HEK293 (cell line): ENCODE measurements around the gene FLT4.

Source experiments
- CTCF ChIA-PET: fragments of 350-600 bp; formaldehyde crosslinking; extraction: SDS; loops from one replicate; lab custom pipeline; 2021; ENCODE audit warnings: antibody characterized with exemption; lab: Yijun Ruan, JAX
- POLR2A ChIA-PET: fragments of 300-600 bp; formaldehyde crosslinking; extraction: SDS; loops from one replicate; lab custom pipeline; 2020; ENCODE audit warnings: antibody characterized with exemption, inconsistent platforms; lab: Yijun Ruan, JAX
- H3K27ac ChIP-seq: fragments of 200-500 bp; sonication (Bioruptor generic); 2 replicates; pipeline ENCODE4 v1.5.1; 2014; ENCODE audit warnings: low read depth, low read length, control low read depth, inconsistent platforms; ENCODE audit errors: extremely low read depth
- H3K36me3 ChIP-seq, 2 experiments: fragments of 200-500 bp in 1 of 2; sonication (Bioruptor generic) in 1 of 2; 1 replicate in 1 of 2; 2 replicates in 1 of 2; pipeline ENCODE4 v1.5.1; 2014 to 2017; ENCODE audit warnings: inconsistent platforms in 2 of 2, low read length in 2 of 2; ENCODE audit not compliant: control insufficient read depth in 2 of 2, insufficient read depth in 1 of 2
- H3K4me1 ChIP-seq: fragments of 200-500 bp; sonication (Bioruptor generic); 2 replicates; pipeline ENCODE4 v1.5.1; 2014; ENCODE audit warnings: mild to moderate bottlenecking, low read length, inconsistent platforms; ENCODE audit not compliant: control insufficient read depth, insufficient read depth
- H3K4me3 ChIP-seq: 2 replicates; pipeline ENCODE4 v1.5.1; 2011; ENCODE audit warnings: low read depth, mild to moderate bottlenecking, control low read depth, low read length, moderate library complexity
- H3K9me3 ChIP-seq: fragments of 200-500 bp; sonication (Bioruptor generic); 2 replicates; pipeline ENCODE4 v1.5.1; 2014; ENCODE audit warnings: low read depth, low read length, inconsistent platforms; ENCODE audit not compliant: control insufficient read depth, insufficient read depth
- EGR2 ChIP-seq: fragments of 450-650 bp; formaldehyde crosslinking; IDR thresholded peaks from 2 replicates; pipeline ENCODE4 v1.5.1; 2016; ENCODE audit warnings: low read depth, missing biosample characterization, missing genetic modification characterization
- PRDM1 ChIP-seq: fragments of 450-650 bp; formaldehyde crosslinking; IDR thresholded peaks from 2 replicates; pipeline ENCODE4; 2016; ENCODE audit warnings: missing biosample characterization, missing genetic modification characterization
- SCRT2 ChIP-seq: fragments of 450-650 bp; formaldehyde crosslinking; IDR thresholded peaks from 2 replicates; pipeline ENCODE4 v1.5.1; 2016; ENCODE audit warnings: missing biosample characterization, missing genetic modification characterization
- TRIM28 ChIP-seq: IDR thresholded peaks from 2 replicates; pipeline ENCODE4 v1.6.1; 2011; ENCODE audit warnings: low read length, control low read depth, borderline replicate concordance
- ZBTB20 ChIP-seq: fragments of 450-650 bp; formaldehyde crosslinking; IDR thresholded peaks from 2 replicates; pipeline ENCODE4 v1.5.1; 2016; ENCODE audit warnings: missing biosample characterization, missing genetic modification characterization
- ZFHX2 ChIP-seq: fragments of 450-650 bp; formaldehyde crosslinking; conservative IDR thresholded peaks from 2 replicates; pipeline ENCODE4 v1.5.1; 2016; ENCODE audit warnings: missing biosample characterization, missing genetic modification characterization
- ZFP37 ChIP-seq: fragments of 450-650 bp; formaldehyde crosslinking; IDR thresholded peaks from 2 replicates; pipeline ENCODE4 v1.5.1; 2016; ENCODE audit warnings: missing biosample characterization, missing genetic modification characterization
- ZFP69B ChIP-seq: fragments of 450-650 bp; formaldehyde crosslinking; IDR thresholded peaks from 2 replicates; pipeline ENCODE4 v1.5.1; 2016; ENCODE audit warnings: missing biosample characterization, missing genetic modification characterization
- ZNF146 ChIP-seq: fragments of 450-650 bp; formaldehyde crosslinking; IDR thresholded peaks from 2 replicates; pipeline ENCODE4 v1.5.1; 2016; ENCODE audit warnings: missing biosample characterization, missing genetic modification characterization
- ZNF302 ChIP-seq: fragments of 450-650 bp; formaldehyde crosslinking; IDR thresholded peaks from 2 replicates; pipeline ENCODE4 v1.5.1; 2016; ENCODE audit warnings: missing biosample characterization, missing genetic modification characterization, low read depth
- ZNF366 ChIP-seq: fragments of 450-650 bp; formaldehyde crosslinking; conservative IDR thresholded peaks from 2 replicates; pipeline ENCODE4 v1.5.1; 2016; ENCODE audit warnings: missing biosample characterization, missing genetic modification characterization
- ZNF37A ChIP-seq: fragments of 450-650 bp; IDR thresholded peaks from 2 replicates; pipeline ENCODE4 v1.5.1; 2018; ENCODE audit warnings: missing biosample characterization, missing genetic modification characterization
- ZNF394 ChIP-seq: fragments of 450-650 bp; formaldehyde crosslinking; IDR thresholded peaks from 2 replicates; pipeline ENCODE4 v1.5.1; 2016; ENCODE audit warnings: missing biosample characterization, missing genetic modification characterization, mild to moderate bottlenecking, moderate library complexity, borderline replicate concordance
- ZNF610 ChIP-seq: fragments of 450-650 bp; formaldehyde crosslinking; IDR thresholded peaks from 2 replicates; pipeline ENCODE4 v1.5.1; 2016; ENCODE audit warnings: missing biosample characterization, missing genetic modification characterization, borderline replicate concordance
- ZNF621 ChIP-seq: fragments of 450-650 bp; formaldehyde crosslinking; IDR thresholded peaks from 2 replicates; pipeline ENCODE4 v1.5.1; 2017; ENCODE audit warnings: missing biosample characterization, missing genetic modification characterization
- ZNF670 ChIP-seq: fragments of 450-650 bp; formaldehyde crosslinking; IDR thresholded peaks from 2 replicates; pipeline ENCODE4 v1.5.1; 2016; ENCODE audit warnings: missing biosample characterization, missing genetic modification characterization, low read depth
- TF ChIP-seq, protein P1 (sequence below): fragments of 450-650 bp; formaldehyde crosslinking; IDR thresholded peaks from 2 replicates; pipeline ENCODE4 v1.5.1; 2017; ENCODE audit warnings: missing biosample characterization, missing genetic modification characterization
- TF ChIP-seq, protein P2 (sequence below): fragments of 450-650 bp; formaldehyde crosslinking; IDR thresholded peaks from 2 replicates; pipeline ENCODE4 v1.5.1; 2016; ENCODE audit warnings: missing biosample characterization, missing genetic modification characterization
- TF ChIP-seq, protein P3 (sequence below): fragments of 450-650 bp; formaldehyde crosslinking; IDR thresholded peaks from 2 replicates; pipeline ENCODE4 v1.5.1; 2016; ENCODE audit warnings: missing biosample characterization, missing genetic modification characterization

FLT4 gene

GRCh38 chr5:180630426-180630825 lies 19.0 kb downstream of the FLT4 start:
- H3K9me3 ChIP-seq: no peaks in the 10 kb centered on the region
- no peaks in the 10 kb centered on the region for H3K36me3 ChIP-seq
- ChIA-PET POLR2A (no interaction called here), CTCF (no interaction called here)
- no peak overlapping the region for H3K27ac ChIP-seq
- no peaks in the 10 kb centered on the region for H3K4me1 ChIP-seq
- TF ChIP-seq ZNF610 (tag by site-specific recombination): no peak
- no peak for TF ChIP-seq ZNF146 (tag by site-specific recombination)
- TF ChIP-seq, protein P1, sequence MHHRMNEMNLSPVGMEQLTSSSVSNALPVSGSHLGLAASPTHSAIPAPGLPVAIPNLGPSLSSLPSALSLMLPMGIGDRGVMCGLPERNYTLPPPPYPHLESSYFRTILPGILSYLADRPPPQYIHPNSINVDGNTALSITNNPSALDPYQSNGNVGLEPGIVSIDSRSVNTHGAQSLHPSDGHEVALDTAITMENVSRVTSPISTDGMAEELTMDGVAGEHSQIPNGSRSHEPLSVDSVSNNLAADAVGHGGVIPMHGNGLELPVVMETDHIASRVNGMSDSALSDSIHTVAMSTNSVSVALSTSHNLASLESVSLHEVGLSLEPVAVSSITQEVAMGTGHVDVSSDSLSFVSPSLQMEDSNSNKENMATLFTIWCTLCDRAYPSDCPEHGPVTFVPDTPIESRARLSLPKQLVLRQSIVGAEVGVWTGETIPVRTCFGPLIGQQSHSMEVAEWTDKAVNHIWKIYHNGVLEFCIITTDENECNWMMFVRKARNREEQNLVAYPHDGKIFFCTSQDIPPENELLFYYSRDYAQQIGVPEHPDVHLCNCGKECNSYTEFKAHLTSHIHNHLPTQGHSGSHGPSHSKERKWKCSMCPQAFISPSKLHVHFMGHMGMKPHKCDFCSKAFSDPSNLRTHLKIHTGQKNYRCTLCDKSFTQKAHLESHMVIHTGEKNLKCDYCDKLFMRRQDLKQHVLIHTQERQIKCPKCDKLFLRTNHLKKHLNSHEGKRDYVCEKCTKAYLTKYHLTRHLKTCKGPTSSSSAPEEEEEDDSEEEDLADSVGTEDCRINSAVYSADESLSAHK (tag by site-specific recombination): no peak
- TF ChIP-seq ZNF621 (tag by site-specific recombination): no peak
- TF ChIP-seq ZNF302: no peak
- no peak for TF ChIP-seq ZNF37A (tag by site-specific recombination)
- no peak for TF ChIP-seq ZFP37
- no peak for TF ChIP-seq ZNF394 (tag by site-specific recombination)
- TF ChIP-seq ZNF670 (tag by site-specific recombination): no peak
- TF ChIP-seq EGR2 (tag by site-specific recombination): no peak
- no peak overlapping the region for H3K4me3 ChIP-seq

GRCh38 chr5:180629831-180630382 lies 19.5 kb downstream of the FLT4 start:
- no peak overlapping the region for H3K27ac ChIP-seq
- no peaks in the 10 kb centered on the region for H3K36me3 ChIP-seq
- no peaks in the 10 kb centered on the region for H3K4me1 ChIP-seq
- CTCF ChIA-PET: no interaction called here
- TF ChIP-seq, protein P2, sequence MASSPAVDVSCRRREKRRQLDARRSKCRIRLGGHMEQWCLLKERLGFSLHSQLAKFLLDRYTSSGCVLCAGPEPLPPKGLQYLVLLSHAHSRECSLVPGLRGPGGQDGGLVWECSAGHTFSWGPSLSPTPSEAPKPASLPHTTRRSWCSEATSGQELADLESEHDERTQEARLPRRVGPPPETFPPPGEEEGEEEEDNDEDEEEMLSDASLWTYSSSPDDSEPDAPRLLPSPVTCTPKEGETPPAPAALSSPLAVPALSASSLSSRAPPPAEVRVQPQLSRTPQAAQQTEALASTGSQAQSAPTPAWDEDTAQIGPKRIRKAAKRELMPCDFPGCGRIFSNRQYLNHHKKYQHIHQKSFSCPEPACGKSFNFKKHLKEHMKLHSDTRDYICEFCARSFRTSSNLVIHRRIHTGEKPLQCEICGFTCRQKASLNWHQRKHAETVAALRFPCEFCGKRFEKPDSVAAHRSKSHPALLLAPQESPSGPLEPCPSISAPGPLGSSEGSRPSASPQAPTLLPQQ (tag by site-specific recombination): no peak
- TF ChIP-seq SCRT2 (tag by site-specific recombination): 0 out of 2 replicates have a peak, but pooled peaks have one; percentile 10
- TF ChIP-seq PRDM1: no peak
- 0 out of 2 replicates have a peak, but pooled peaks have one; percentile 15 for TF ChIP-seq ZFHX2 (tag by site-specific recombination)
- TF ChIP-seq ZFP69B (tag by site-specific recombination): no peak
- no peak overlapping the region for H3K4me3 ChIP-seq
- H3K9me3 ChIP-seq: no peaks in the 10 kb centered on the region
- POLR2A ChIA-PET: no interaction called here

DNA sequence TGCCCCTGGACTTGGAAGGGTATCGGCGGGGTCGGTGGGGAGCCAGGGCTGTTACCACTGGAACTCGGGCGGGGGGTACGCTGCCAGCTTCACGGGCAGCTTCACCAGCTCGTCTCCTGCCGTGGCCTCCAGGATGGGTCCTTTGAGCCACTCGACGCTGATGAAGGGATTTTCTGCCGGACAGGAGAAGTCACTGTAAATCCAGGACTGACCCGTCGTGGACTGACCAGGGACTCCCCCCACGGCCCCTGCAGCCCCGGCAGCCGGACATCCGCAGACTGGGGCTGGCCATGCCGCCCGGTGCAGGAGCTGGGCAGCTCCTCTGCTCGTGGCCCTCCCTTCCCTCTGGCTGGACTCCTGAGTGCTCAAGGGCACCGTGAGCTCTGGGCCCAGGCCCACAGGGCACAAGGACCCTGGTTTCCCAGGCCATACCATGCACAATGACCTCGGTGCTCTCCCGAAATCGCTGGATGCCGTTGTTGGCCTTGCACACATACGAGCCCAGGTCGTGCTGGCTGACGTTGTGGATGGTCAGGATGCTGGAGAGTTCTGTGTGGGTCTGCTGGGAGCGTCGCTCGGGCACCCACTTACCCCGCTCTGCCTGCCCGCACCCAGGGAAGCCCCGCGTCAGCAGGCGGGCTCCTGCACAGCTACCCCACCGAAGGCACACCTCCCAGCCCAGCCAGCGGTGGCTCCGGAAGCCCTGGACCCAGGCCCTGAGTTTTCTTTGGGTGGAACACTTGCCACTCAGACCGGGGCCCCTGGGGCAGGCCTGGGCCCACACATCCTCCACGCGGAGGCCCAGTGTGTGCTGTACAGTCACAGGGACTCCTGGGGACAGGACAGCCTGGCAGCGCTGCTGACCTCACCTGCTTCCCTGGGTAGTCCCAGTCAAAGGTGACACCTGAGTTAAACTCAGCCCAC lies 20.3 kb downstream of the FLT4 start:
- ChIA-PET POLR2A (no interaction called here), CTCF (interaction anchor here (1.7 kb wide), 1 partner anchor 10 kb away, joined by 5 read pairs; no protein-coding TSS in a partner anchor)
- H3K27ac ChIP-seq: no peak overlapping the region
- H3K36me3 ChIP-seq: no peaks in the 10 kb centered on the region
- no peak overlapping the region for H3K4me3 ChIP-seq
- H3K4me1 ChIP-seq: no peaks in the 10 kb centered on the region
- no peaks in the 10 kb centered on the region for H3K9me3 ChIP-seq
- TF ChIP-seq, protein P2 (tag by site-specific recombination): no peak
- no peak for TF ChIP-seq TRIM28
- no peak for TF ChIP-seq ZBTB20
- no peak for TF ChIP-seq ZNF366 (tag by site-specific recombination)
- TF ChIP-seq, protein P3, sequence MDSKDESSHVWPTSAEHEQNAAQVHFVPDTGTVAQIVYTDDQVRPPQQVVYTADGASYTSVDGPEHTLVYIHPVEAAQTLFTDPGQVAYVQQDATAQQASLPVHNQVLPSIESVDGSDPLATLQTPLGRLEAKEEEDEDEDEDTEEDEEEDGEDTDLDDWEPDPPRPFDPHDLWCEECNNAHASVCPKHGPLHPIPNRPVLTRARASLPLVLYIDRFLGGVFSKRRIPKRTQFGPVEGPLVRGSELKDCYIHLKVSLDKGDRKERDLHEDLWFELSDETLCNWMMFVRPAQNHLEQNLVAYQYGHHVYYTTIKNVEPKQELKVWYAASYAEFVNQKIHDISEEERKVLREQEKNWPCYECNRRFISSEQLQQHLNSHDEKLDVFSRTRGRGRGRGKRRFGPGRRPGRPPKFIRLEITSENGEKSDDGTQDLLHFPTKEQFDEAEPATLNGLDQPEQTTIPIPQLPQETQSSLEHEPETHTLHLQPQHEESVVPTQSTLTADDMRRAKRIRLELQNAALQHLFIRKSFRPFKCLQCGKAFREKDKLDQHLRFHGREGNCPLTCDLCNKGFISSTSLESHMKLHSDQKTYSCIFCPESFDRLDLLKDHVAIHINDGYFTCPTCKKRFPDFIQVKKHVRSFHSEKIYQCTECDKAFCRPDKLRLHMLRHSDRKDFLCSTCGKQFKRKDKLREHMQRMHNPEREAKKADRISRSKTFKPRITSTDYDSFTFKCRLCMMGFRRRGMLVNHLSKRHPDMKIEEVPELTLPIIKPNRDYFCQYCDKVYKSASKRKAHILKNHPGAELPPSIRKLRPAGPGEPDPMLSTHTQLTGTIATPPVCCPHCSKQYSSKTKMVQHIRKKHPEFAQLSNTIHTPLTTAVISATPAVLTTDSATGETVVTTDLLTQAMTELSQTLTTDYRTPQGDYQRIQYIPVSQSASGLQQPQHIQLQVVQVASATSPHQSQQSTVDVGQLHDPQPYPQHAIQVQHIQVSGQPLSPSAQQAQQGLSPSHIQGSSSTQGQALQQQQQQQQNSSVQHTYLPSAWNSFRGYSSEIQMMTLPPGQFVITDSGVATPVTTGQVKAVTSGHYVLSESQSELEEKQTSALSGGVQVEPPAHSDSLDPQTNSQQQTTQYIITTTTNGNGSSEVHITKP (tag by site-specific recombination): no peak; the same call in 1 of the 2 replicates
